ENCODE results near the gene ANKFY1. TPM values are rescaled to one million over a fixed set of nuclear protein-coding genes. Genes with fewer than 3 reads are reported as not detected.

The ANKFY1 gene
- total RNA-seq, 1 donor from 2014 or later: 44.2 TPM

- DNase-seq (ENCODE audit: extremely low spot score in 2 of 2): no peak
- intact Hi-C loops (cut with DNase I): no loop called here
- peaks cover 21% of the 10 kb centered on the region for H3K4me1 ChIP-seq
- H3K9me3 ChIP-seq: no peaks in the 10 kb centered on the region
- H3K27me3 ChIP-seq: no peaks in the 10 kb centered on the region
- TF ChIP-seq POLR2A (IDR thresholded peaks at IDR 0.05): no peak
- TF ChIP-seq POLR2AphosphoS5 (IDR thresholded peaks at IDR 0.05; ENCODE audit: insufficient read depth in 1 of 2, low read depth in 1 of 2): no peak
- TF ChIP-seq CTCF (IDR thresholded peaks at IDR 0.05): no peak
- H3K36me3 ChIP-seq: peaks cover 0 to 31% of the 10 kb centered on the region in 2 donors
- H3K27ac ChIP-seq: no peak overlapping the region
- no peak overlapping the region for H3K4me3 ChIP-seq
These were observed 106.0 kb downstream of the ANKFY1 start for GRCh38 chr17:4157618-4158333.

GRCh38 chr17:4156750-4157381, 106.9 kb downstream of the ANKFY1 start:
- intact Hi-C loops (cut with DNase I): no loop called here
- Histone ChIP-seq H3K27ac (no peak overlapping the region), H3K27me3 (no peaks in the 10 kb centered on the region), H3K4me3 (no peak overlapping the region), H3K4me1 (peaks cover 13% of the 10 kb centered on the region), H3K9me3 (no peaks in the 10 kb centered on the region), H3K36me3 (peaks cover 0 to 31% of the 10 kb centered on the region in 2 donors)
- DNase-seq (ENCODE audit: extremely low spot score in 2 of 2): no peak
- no peak for TF ChIP-seq POLR2AphosphoS5 (IDR thresholded peaks at IDR 0.05; ENCODE audit: insufficient read depth in 1 of 2, low read depth in 1 of 2)
- TF ChIP-seq CTCF (IDR thresholded peaks at IDR 0.05): no peak
- no peak for TF ChIP-seq POLR2A (IDR thresholded peaks at IDR 0.05)

GRCh38 chr17:4155980-4156620, 107.7 kb downstream of the ANKFY1 start:
- intact Hi-C loops (cut with DNase I): no loop called here
- Histone ChIP-seq H3K36me3 (peaks cover 0 to 31% of the 10 kb centered on the region in 2 donors), H3K9me3 (no peaks in the 10 kb centered on the region), H3K4me3 (no peak overlapping the region), H3K27me3 (no peaks in the 10 kb centered on the region), H3K27ac (no peak overlapping the region), H3K4me1 (peaks cover 6% of the 10 kb centered on the region)
- TF ChIP-seq CTCF (IDR thresholded peaks at IDR 0.05) (no peak), POLR2AphosphoS5 (IDR thresholded peaks at IDR 0.05; ENCODE audit: insufficient read depth in 1 of 2, low read depth in 1 of 2) (no peak), POLR2A (IDR thresholded peaks at IDR 0.05) (no peak)
- DNase-seq (ENCODE audit: extremely low spot score in 2 of 2): no peak

GRCh38 chr17:4154201-4154600, 109.6 kb downstream of the ANKFY1 start:
- intact Hi-C loops (cut with DNase I): no loop called here
- H3K4me1 ChIP-seq: no peaks in the 10 kb centered on the region

More at GRCh38 chr17:4154201-4154600, 109.6 kb downstream of the ANKFY1 start:
- TF ChIP-seq POLR2AphosphoS5 (IDR thresholded peaks at IDR 0.05; ENCODE audit: insufficient read depth in 1 of 2, low read depth in 1 of 2) (no peak), CTCF (IDR thresholded peaks at IDR 0.05) (no peak), POLR2A (IDR thresholded peaks at IDR 0.05) (no peak)
- DNase-seq (ENCODE audit: extremely low spot score in 2 of 2): no peak
- Histone ChIP-seq H3K36me3 (peaks cover 0 to 26% of the 10 kb centered on the region in 2 donors), H3K27ac (no peak overlapping the region), H3K27me3 (no peaks in the 10 kb centered on the region), H3K9me3 (no peaks in the 10 kb centered on the region), H3K4me3 (no peak overlapping the region)

Data from vagina (tissue), 2 donors.